Upper lobe of left lung (tissue), 4 donors: ENCODE data around the gene PDS5A.

Experiments
- POLR2A ChIP-seq, 4 donors: fragments of 450-650 bp; IDR thresholded peaks; one replicate each; pipeline ENCODE4 v1.5.1; 2016 to 2017; ENCODE audit warnings: antibody characterized with exemption in 4 of 4, mild to moderate bottlenecking in 2 of 4
- POLR2AphosphoS5 ChIP-seq, 2 donors: sonication (generic); formaldehyde crosslinking; IDR thresholded peaks; one replicate each; pipeline ENCODE4 v1.5.1; 2017; ENCODE audit warnings: antibody characterized with exemption in 2 of 2

DNA sequence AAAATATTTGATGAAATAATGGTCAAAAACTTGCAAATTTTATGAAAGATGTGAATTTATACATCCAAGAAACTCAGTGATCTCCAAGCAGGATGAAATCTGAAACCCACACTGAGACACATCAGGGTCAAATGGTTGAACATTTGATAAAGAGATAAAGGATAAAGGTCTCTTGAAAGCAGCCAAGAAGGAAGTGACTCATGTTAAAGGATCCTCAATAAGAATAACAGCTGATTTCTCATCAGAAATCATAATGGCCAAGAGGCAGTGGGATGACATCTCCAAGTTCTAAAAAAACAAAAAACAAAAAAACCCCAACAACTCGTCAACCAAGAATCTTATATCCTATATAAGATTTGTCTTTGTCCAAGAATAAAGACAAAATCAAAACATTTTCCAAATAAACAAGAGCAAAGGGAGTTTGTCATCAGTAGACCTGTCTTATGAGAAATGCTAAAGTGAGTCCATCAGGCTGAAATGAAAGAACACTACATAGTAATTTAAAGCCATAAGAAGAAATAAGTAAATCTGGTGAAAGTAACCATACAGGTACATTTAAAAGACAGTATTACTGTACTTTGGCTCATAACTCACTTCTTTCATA is 121.7 kb downstream of the PDS5A start:
- TF ChIP-seq POLR2A (IDR thresholded peaks at IDR 0.05) = no peak
- no peak for TF ChIP-seq POLR2AphosphoS5 (IDR thresholded peaks at IDR 0.05)
